NK-92 (cell line): ENCODE measurements around the gene SEMA5A.

Experiments used
- DNase-seq: peaks from one replicate; lab custom pipeline; 2025; ENCODE audit not compliant: unreplicated experiment; lab: John Stamatoyannopoulos, UW

SEMA5A gene

DNA sequence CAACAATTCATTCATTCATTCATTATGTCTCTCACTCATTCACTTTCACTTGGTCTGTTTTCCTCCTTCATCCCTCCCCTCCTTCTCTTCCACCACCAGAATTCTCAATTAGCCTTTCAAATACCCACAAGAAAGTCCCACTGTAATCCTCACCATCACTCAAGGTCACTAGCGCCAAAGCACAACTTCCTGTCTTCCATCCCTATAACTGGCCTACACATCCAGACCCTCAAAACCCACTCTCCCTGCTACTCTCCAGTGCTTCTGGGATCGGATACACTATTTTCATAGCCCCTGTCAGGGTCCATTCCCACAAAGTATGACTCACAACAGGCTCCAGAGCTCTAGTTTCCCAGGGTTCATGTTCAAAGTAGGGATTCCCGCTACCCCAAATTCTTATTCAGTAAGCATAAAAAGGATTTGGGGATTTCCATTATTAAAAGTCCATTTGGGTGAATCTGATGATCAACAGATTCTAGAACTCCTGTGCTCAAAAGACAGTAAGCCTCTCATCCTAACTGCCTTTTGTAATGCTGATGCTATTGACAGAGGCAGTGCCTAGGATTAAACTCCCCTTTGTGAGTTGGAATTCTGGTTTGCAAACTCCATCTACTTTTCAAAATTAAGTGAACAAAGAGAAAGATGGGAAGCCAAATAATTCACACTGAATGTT lies 250.9 kb downstream of the SEMA5A start:
- DNase-seq = no peak

GRCh38 chr5:9288234-9288633 lies 257.6 kb downstream of the SEMA5A start:
- DNase-seq = no peak

DNA sequence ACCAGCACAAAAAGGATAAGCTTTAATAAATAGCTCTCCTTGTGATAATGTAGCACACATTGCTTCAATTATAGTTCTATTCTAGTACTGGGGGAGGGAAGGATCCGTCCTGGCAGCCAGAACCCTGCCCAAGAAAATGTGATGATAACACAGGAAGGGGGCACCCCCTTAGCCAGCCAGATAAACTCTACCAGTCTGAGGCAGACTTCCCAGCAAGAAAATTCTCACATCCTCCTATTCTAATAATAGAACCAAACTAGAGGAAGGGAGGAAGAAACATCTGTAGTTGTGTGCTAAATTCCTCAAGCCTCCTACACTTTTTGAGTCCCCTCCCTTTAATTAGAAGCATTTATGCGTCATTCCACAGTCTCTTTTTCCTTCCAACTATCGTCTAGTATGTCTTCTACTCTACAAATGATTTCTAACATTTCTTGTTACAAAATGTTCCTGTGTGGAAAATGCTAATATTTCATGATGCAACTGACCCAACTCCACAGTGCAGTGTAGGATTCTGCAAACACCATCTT lies 261.0 kb downstream of the SEMA5A start:
- no peak for DNase-seq

- DNase-seq = no peak
Measured at GRCh38 chr5:9284272-9284671, 261.6 kb downstream of the SEMA5A start.

- DNase-seq = no peak
Measured at GRCh38 chr5:9283473-9283872, 262.4 kb downstream of the SEMA5A start.

DNA sequence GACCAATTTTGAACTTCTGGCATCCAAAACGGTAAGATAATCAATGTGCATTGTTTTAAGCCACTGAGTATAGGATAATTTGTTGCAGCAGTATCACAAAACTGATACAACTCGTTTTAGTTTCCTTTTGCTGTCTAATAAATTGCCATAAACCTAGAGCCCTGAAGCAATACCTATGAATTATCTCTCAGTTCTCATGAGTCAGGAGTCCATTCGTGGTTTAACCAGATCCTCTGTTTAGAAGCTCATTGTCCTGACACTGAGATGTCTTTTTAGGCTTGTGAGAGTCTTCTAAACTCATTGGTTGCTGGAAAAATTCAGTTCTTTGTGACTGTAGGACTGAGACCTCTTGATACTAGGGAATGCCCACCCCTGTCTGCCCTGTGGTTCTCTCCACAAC lies 262.9 kb downstream of the SEMA5A start:
- DNase-seq = no peak

DNA sequence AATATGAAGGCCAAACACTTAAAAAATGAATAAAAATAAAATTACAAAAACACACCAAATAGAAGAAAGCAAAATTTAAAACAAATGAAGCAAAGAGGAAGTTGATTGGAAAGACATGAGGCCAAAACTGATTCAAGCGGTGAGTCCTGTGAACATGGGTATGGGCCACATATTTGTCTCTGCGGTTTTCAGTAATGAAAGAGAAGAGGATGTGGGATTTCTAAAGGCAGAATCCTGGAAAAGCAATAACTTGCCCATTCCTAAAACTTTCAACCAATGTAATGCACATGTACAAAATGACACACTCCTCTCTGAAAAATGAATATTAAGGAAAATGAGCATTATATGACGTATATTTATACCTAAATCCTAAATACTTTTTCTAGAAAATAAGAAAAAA lies 263.7 kb downstream of the SEMA5A start:
- no peak for DNase-seq

GRCh38 chr5:9279774-9280173 lies 266.1 kb downstream of the SEMA5A start:
- no peak for DNase-seq

GRCh38 chr5:9278921-9279603 lies 266.8 kb downstream of the SEMA5A start:
- no peak for DNase-seq

DNA sequence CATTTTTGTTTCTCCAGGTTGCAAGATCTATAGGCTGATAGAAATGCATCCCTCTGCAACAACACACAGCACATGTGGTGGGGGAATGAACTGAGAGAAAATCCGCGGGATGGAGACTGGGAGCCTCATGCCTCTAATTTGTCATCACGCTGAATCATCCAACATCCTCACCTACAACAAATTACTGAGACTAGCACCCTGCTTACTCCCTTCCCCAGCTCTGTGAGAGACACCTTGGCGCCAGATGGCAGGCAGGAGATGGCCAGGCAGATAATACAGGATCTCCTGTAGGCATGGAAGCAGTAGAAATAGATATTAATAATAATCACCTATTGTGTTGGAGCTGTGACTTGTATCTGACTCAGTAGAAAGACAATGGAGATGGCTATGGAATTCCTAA lies 276.9 kb downstream of the SEMA5A start:
- DNase-seq = no peak

DNA sequence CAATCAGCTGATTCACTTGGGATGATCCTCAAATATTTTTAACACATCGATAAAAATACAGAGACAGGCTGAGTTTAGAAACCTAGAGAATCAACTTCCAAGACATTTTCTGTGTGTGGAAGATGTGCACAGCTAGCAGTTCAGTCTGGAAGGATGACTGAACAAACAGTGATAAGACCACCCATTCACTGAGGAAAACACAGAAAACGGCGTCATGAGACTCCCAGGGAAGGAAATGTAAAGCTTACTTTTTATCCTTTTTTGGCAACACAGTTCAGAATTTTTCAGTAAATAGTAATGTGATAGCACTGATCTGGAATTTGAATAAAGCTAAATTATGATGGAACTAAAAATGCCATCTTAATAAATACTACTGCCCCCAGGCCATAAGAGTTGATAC lies 277.6 kb downstream of the SEMA5A start:
- DNase-seq = no peak

GRCh38 chr5:9265441-9266287 lies 280.2 kb downstream of the SEMA5A start:
- no peak for DNase-seq

DNA sequence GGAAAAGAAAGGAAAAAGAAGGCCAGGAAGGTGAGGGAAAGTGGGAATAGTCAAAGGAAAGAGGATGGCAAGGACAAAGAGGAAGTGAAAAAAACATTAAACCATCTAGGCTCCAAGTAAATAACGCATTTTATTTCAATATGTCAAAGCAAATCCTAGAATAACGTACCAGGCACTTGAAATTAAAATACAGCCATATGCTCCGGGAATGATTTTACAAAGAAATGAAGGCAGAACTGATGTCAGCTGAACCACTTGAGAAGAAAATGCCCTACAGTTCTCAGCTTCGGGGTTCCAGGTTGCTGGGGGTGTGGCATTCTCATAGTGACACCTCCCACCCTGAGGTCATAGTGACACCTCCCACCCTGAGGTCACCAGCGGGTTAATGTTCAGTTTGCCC lies 281.6 kb downstream of the SEMA5A start:
- no peak for DNase-seq

GRCh38 chr5:9263656-9264055 lies 282.2 kb downstream of the SEMA5A start:
- no peak for DNase-seq

GRCh38 chr5:9251379-9251980 lies 294.4 kb downstream of the SEMA5A start:
- no peak for DNase-seq

DNA sequence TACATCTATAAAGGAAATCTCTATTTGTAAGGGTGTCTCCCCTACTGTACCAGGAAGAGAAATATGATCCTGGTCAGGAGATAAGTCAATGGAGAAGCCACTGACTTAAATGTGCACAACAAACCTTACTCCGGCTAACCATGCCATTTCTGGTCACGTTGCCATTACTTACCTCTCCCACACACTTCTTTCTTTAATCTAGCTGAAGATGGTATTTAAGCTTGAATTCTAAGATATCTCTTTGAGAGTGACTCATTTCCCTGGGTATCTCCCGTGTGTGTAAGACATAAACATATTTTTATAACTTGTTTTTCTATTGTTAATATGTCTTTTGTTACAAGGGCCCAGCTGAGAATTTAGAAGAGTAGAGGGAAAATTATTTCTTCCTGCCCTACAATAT lies 296.6 kb downstream of the SEMA5A start:
- no peak for DNase-seq

GRCh38 chr5:9245071-9245470 lies 300.8 kb downstream of the SEMA5A start:
- no peak for DNase-seq

DNA sequence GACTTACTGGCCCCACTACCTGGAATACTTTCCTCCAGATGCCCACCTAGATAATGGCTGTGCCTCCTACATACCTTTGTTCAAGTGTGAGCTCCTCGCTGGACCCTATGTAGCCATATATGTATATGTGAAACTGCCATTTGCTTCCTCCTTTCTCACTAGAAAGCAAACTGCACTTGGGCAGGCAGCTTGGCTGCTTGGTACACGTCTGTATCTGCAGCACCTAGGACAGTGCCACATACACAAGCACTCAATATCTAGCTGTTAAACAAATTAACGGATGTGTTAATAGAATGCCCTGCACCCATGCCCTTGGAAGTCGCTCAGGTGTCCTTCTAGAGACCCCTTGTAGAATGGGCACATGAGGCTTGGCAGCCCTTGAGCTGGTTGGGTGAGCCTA lies 301.5 kb downstream of the SEMA5A start:
- no peak for DNase-seq

DNA sequence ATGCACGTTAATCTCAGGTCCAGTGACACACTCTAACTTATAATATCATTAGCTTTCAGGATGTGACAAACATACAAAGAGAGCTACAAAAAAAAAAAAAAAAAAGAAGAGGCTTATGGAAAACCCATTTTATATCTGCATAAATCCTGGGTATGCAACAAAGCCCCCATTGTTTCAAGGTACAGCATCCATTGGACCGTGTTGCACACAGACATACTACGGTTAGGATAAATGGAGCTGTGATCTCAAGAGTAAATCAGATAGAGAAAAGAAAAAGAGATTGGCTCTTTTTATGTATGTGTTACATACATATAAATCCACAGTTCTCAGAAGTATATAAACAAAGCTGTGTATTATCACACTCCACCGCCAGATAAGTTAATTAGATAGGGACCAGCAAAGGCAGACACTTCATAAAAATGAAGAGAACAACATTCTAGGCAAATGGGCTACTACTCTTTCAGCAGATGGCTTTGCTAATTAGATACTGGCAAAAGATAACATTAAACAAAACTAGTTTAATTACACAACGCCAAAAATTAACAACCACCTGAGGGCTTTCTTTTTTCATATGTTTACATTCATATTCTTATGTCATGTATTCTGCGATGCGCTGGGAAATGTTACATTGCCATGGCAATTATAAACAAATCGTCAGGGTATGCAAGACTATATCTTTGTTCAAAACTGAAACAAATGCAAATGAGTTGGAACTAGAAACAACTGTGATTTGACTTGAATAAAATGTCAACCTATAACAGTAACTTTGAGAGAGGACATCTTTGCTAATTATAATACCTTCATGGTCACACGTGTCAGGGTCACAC lies 304.2 kb downstream of the SEMA5A start:
- DNase-seq = no peak

GRCh38 chr5:9240431-9240830 lies 305.4 kb downstream of the SEMA5A start:
- DNase-seq = no peak

DNA sequence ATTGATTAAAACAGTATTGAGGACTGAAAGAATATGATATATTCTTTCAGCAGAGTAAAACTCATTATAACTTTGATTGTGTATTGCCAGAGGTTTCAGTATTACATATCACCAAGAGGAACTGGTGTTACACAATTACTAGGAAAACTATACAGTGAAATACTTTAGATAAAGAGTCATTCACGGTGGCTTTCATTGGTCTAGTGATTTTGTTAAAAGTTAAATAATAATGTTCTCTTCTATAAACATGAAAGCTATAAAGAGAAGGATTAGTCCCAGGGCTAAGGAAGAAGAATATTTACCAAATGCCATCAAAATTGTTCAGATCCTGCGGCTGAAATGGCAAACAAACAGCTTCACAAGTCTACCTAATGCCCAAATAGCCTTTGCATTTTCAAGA lies 306.2 kb downstream of the SEMA5A start:
- DNase-seq = no peak
